ENCODE measurements around the gene DDX39A.
A peak's percentile ranks its signal among the peaks of the same experiment; 100 is the strongest.
"Not testable (repeated sequence)": the region's sequence is repeated elsewhere in the genome, so short reads cannot be mapped to it uniquely, and the experiment has no call there.

DDX39A gene

DNA sequence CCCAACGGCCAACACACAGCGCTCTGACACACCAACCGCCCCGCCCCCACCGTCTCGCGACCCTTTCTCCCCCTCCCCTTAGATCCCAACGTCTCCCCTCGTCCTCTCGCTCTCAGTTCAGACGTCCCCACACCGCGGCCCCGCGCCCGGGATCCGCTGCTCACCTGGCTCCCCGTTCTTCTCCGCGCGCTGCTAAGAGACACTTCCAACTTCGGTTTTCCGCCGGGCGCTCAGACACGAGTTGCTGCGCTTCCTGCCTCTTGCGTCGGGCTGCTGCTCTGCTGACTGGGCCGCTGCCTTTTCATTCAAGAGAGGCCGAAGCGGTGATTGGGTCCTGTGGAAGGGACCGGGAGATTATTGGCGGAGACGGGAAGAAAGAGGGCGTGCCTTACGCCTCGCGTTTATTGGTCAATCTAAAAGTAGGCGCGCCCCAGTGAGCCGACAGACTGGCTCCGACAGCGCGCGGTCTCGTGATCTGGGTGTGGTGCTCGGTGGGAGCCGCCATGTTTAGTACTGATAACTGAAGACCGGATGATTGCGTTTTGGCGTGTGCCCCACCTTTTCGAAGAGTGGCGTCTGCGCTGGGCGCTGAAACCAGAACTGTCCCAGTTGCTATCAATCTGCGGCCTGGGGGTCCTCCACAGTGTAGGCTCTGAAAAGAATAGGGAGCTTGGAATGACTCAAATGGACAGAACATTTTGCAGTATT lies at the start of gene DDX39A:
DDX39A (minus strand) TSS at position 236 of the 708 bp plus-strand sequence. CDS start 6,121 bp downstream, outside the sequence.
- peak; percentile 95 for DNase-seq

DNA sequence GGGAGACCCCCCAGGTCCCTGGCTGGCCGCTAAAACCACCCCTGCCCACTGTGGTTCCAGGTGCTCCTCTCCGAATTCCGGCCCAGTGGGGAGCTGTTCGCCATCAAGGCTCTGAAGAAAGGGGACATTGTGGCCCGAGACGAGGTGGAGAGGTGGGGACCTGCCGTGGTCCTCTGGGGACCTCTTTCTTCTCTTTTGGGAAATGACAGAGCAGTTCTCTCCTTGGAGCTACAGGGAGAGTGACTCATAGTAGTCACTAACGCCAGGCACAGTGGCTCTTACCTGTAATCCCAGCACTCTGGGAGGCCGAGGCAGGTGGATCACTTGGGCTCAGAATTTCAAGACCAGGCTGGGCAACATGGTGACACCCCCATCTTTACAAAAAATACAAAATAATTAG lies 48.7 kb upstream of the DDX39A start:
- no peak for DNase-seq

DNA sequence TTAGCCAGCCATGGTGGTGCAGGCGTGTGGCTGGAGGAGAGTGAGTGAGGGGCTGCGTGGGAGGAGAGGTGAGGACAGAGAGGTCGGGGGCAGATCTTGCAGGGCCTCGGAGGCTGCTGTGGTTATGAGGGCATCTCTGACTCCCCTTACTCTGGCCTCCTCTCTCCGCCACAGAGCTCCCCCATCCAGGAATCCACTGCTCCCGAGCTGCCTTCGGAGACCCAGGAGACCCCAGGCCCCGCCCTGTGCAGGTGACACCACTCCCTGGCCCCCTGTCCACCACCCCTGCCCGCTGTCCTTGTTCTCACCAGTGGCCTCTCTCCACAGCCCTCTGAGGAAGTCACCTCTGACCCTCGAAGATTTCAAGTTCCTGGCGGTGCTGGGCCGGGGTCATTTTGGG lies 48.2 kb upstream of the DDX39A start:
- no peak for DNase-seq

DNA sequence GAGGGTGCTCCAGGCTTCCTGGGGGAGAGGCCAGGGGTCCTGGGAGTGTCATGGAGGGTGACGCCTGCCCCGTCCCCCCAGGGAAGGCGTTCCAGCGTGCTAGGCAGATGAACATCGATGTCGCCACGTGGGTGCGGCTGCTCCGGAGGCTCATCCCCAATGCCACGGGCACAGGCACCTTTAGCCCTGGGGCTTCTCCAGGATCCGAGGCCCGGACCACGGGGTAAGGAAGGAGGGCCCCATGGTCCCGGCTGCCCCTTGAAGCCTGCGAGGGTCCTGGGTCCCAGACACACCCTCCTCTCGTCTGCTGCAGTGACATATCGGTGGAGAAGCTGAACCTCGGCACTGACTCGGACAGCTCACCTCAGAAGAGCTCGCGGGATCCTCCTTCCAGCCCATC lies 44.6 kb upstream of the DDX39A start:
- DNase-seq = no peak

DNA sequence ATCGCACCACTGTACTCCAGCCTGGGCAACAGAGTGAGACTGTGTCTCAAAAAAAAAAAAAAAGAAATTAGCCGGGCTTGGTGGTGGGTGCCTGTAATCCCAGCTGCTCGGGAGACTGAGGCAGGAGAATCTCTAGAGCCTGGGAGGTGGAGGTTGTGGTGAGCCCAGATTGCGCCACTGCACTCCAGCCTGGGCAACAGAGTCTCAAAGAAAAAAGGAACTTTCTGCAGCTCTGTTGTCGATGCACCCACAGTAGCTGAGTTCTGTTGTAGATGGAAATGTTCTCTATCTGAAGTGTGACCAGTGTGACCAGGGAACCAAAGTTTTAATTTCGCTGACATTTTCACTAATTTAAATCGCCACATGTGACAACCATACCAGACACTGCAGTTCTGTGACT lies 43.3 kb upstream of the DDX39A start:
- DNase-seq = not testable (repeated sequence)

DNA sequence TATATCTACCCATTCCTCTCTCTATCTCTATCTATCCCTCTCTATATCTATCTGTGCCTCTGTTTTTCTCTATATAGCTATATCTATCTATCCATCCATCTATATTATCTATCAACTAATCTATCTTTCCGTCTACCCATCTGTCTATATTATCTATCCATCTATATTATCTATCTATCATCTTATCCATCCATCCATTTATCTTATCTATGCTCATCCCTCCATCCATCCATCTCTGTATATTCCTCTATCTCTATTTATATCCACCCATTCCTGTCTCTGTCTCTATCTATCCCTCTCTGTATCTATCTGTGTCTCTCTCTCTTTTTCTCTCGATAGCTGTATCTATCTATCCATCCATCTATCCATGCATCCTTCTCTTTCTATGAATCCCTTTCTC lies 41.8 kb upstream of the DDX39A start:
- DNase-seq = no peak

DNA sequence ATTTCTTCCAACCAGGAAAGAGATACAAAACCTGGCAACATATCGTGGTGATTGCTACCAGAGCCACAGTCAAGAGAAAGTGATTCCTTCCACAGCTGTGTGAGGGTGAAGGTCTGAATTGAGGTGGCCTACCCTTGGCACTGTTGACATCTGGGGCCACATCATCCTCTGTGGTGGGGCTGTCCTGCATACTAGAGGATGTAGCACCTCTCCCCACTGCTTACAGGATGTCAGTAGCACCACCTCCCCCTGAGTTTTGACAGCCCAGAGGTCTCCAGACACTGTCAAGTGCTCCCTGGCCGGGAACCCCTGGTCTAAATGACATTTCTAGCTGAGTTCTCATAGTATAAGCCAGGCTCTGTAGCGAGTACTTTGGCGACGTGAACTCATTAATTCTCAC lies 40.6 kb upstream of the DDX39A start:
- DNase-seq = no peak

DNA sequence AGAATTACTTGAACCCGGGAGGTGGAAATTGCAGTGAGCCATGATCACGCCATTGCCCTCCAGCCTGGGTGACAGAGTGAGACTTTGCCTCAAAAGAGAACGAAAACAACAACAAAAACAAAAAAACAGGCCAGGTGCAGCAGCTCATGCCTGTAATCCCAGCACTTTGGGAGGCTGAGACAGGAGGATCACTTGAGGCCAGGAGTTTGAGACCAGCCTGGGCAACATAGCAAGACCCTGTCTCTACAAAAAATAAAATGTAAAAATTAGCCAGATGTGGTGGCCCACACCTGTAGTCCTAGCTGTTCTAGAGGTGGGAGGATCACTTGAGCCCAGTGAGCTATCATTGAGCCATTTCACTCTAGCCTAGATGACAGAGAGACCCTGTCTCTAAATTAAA lies 33.2 kb upstream of the DDX39A start:
- DNase-seq = not testable (repeated sequence)

DNA sequence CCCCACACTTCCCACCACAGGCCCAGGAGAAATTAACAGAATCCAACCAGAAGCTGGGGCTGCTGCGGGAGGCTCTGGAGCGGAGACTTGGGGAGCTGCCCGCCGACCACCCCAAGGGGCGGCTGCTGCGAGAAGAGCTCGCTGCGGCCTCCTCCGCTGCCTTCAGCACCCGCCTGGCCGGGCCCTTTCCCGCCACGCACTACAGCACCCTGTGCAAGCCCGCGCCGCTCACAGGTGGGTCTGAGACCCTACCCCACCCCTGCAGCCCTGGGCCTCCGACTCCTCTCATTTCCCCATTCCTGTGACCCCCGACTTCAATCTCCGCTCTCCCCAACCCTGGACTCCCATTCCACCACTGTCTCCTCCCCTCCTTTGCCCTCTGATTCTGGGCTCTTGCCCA lies 31.7 kb upstream of the DDX39A start:
- DNase-seq = no peak

DNA sequence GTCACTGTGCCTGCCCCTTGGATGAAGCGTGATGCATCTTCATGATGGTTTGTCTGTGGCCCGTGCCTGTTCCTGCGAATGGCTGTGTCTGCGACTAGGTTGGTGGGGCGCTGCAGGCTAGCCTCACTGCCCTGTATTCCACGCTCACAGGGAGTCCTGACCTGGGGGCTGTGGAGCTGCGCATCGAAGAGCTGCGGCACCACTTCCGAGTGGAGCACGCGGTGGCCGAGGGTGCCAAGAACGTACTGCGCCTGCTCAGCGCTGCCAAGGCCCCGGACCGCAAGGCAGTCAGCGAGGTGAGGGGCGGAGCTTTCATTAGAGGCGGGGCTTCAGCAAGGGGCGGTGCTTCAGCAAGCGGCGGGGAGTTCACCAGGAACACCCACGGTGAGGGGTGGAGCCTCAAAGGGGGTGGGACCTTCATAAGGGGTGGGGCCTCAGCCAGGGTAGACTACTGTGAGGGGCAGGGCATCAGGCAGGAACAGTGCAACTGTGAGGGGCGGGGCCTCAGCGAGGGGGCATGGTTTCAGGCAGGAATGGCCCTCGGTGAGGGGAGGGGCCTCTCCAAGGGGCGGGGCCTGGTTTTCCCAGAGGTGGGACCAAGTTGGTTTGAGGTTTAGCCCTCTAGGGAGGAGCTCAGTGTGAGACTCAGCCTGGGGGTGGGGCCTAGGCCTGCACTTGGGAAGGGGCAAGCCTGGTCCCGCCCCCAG lies 31.2 kb upstream of the DDX39A start:
- DNase-seq = peak; percentile 23

DNA sequence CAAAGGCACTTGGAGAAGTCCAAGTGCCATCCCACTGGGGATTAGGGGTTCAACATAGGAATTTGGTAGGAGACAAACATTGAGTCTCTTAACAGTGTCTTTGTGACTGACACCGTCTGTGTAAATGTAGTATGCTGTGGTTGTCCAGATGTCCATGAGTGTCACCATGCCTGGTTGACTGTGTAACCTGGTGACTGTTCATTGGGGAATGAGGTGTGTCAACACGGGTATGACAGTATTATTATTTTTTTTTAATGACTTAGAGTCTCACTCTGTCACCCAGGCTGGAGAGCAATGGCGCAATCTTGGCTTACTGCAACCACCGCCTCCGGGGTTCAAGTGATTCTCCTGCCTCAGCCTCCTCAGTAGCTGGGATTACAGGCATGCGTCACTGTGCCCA lies 30.2 kb upstream of the DDX39A start:
- no peak for DNase-seq

DNA sequence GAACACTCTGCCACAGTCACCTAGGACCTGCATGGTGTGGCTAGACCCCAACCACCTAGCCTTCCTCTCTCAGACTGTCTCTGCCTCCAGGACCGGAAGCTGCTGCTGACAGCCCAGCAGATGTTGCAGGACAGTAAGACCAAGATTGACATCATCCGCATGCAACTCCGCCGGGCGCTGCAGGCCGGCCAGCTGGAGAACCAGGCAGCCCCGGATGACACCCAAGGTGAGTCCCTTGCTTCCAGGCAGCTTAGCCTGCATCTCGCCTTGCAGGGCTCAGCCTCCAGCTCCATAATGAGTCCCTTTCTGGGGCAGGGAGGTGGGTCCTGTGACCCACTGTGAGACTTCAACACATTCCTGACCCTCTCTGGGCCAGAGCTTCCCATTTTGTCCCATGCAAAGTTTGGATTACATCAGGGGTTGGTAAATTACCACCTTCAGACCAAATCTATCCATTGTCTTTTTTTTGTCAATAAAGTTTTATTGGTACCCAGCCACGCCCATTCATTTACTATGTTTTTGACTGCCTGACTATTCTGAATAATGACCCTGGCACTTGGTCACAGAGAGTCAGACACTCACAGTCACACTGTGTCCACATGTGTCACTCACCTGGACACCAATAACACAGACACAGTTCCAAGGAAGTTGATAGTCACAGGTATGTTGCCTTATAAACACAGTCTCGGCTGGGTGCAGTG lies 27.3 kb upstream of the DDX39A start:
- no peak for DNase-seq

DNA sequence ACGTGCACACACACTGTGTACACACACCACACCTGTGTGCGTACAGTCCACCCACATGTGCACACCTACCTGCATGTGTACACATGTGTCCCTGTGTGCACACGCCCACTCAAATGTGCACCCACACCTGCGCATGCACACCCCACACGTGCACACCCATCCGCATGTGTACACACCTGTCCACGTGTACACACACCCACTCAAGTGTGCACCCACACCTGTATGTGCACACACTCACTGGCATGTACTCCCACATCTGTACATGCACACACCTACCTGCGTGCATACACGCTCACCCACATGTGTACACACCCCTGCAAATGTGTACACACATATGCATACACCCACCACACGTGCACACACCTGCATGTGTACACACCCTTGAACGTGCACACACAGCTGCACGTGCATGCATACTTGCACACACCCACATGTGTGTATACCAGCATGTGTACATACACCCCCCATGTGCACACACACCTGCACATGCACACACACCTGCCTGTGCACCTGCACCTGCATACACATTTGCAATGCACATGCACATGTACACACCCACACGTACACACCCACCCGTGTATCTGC lies 24.6 kb upstream of the DDX39A start:
- DNase-seq = no peak

DNA sequence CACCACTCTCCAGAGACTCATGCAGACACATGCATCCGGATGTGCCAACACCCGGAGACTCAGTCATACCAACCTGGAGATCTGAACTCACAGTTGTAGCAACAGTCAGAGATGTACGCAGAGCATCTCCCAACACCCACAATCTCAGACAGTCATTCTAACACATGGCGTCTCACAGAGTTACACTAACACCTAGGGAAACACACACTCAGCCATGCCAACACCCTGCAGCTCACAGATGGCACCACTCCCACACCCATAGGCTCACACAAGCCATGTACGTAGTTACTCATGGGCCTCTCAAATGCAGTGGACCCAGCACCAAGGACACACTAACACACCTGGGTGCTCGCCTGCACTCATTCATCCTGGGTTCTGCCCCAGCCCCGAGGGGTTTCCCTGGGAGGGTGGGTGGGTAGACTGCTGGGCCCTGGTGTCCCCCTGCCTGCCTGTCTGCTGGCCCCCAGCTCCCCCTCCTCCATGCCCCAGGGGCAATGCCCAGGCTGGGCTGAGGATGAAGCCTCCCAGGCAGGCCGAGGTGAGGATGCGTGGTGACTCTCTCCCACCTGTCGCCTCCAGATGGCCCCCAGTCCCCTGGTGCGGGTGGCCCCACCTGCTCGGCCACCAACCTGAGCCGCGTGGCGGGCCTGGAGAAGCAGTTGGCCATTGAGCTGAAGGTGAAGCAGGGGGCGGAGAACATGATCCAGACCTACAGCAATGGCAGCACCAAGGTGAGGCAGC lies 23.9 kb upstream of the DDX39A start:
- DNase-seq = no peak

DNA sequence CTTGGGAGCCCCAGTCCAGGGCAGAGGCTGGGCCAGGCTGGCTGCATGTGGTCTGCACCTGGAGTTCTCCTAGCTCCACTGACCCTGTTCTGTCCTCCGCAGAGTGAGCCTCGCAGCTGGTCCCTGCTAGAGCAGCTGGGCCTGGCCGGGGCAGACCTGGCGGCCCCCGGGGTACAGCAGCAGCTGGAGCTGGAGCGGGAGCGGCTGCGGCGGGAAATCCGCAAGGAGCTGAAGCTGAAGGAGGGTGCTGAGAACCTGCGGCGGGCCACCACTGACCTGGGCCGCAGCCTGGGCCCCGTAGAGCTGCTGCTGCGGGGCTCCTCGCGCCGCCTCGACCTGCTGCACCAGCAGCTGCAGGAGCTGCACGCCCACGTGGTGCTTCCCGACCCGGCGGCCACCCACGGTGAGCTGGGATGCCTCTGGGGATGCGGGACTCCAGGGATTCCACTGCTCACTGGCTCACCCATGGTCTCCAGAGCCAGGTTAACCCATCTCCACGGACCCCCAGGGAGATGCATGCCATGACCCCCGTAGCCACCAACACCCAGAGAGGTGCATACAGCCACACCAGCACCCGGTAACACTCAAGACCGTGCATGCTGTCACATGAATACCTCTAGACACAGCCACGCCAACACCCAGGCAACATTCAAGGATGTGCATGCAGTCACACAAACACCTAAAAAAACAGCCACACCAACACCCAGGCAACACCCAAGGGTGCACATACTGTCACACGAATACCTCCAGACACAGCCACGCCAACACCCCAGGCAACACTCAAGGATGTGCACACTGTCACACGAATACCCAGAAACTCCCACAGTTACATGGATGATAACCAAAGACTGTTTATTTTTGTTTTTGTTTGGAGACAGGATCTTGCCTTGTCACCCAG lies 22.1 kb upstream of the DDX39A start:
- DNase-seq = no peak

DNA sequence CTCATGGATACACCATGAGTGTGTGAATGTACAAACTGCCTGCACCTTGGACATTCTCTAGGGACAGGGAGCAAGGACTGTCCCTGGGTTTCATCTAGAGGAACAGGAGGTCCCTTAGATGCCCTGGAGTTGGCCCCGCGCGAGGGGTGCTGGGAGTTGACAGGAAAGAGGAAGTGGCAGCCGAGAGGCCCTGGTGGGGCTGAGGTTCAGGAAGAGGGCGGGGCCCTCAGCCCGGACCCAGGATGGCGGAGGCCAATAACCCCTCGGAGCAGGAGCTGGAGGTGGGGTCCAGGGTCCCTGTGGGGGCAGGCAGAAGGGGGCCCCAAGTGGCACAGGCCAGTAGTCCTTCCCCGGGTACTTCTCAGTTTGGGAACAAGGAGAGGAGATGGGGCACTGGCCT lies 20.9 kb upstream of the DDX39A start:
- DNase-seq = peak; percentile 75

DNA sequence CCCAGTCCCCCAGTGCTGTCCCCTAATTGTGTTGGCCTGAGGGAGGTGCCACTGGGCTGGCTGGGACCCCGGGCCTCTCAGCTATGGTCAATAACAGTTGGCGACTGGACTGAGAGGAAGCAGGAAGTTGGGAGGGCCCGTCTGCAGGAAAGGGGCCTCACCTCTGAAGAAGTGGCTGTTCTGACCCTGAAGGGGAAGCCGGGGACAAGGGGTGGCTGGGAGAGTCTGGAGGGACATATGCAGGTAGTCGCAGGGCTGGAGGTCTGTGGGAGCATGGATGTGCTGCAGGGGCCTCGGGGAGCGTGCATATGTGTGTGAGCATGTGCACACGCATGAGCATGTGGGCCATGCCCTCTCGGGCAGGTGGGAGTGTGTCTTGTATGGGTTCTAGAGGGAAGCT lies 19.9 kb upstream of the DDX39A start:
- no peak for DNase-seq

DNA sequence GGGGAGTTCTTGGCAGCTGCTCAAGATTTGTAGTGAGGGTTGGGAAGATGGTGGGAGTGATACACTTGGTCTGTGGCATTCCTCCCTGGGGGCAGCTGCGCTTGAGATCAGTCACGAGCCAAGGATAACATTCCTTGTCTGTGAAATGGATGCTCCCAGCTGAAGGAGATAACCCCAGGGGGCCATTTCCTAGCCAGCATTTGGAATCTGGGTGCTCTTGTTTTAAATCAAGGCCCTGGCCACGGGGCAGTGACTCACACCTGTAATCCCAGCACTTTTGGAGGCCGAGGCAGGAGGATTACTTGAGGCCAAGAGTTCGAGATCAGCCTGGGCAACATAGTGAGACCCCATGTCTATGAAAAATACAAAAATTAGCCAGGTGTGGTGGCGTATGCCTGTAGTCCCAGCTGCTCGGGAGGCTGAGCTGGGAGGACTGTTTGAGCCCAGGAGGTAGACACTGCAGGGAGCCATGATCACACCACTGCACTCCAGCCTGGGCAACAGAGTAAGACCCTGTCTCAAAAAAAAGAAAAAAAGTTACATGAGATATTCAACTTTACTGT lies 18.5 kb upstream of the DDX39A start:
- DNase-seq = no peak

DNA sequence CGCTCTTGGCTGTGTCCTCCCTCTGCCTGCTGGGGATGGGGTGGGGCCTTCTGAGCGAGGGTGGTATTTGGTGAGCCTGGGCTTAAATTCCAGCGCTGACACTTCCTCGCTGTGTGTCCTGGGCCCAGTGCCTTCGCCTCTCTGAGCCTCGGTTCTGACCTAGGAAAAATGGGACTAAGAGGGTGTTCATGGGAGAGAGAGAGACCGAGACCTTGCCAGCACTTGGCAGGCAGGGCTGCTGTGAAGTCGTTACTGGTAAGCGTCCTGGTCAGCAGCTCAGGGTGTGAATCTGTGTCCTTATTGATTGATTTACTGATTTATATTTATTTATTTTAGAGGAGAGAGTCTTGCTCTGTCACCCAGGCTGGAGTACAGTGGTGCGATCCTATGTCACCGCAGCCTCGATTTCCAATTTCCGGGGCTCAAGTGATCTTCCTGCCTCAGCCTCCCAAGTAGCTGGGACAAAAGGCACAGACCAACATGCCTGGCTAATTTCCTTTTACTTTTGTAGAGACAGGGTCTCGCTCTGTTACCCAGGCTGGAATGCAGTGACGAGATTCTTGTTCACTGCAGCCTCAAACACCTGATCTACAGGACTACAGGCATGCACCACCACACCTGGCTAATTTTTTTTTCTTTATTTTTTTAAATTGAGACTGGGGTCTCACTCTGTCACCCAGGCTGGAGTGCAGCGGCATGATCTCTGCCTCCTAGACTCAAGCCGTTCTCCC lies 16.3 kb upstream of the DDX39A start:
- DNase-seq = no peak

DNA sequence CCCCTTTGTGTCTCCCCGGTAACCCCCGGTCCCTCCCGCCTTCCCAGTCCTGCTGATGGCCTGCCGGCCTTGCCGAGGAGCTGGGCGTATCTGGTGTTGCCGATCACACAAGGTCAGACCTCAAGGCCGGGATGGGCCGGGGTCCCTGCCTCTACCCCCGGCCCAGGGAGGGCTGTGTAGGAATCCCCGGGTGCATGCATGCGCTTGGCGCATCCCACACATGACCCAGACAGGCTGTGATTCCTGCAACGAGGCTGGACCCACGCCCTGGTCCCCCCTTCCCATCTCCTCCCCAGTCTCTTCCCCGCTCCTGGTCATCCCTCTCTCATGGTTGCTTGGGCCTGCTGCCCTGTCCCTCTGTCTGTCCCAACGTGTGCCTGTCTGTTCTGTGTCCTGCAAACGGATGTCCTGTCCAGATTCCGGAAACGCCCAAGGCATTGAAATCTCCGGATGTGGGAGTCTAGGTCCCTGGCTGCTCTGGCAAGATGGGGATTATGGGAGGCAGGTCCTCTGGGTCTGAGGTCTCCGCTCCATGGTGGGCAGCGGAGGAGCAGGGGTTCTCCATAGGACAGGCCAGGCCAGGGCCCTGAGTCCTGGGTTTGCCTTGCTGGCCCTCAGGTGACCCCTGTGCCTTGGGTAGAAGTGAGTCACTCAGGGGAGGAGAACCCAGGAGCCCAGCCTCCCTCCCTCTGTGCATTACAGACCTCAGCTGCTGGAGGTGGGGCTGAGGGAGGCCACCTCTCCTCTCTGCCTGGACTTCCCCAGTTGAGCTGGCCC lies 15.6 kb upstream of the DDX39A start:
- DNase-seq = no peak

Data from activated effector memory CD4-positive, alpha-beta T cell treated with Interleukin-2 at 50 U/mL for 16 hours (primary cell).